ENCODE measurements around the gene XPA.

Gene XPA

DNA sequence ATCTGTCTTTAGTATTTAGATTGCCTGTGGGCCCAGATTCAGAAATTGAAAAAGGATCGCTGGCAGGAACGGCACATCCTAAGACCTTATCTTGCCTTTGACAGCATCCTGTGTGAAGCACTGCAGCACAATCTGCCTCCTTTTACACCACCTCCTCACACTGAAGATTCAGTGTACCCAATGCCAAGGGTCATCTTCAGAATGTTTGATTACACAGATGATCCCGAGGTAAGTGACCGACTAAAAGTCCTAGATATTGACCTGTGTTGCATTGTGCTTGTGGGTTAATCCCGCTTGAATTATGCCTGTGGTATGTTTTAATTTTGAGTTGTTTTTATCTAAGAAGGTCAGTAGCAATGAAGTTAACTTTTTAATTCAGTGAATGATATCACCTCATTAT lies 49.1 kb downstream of the XPA start:
- no peak for DNase-seq

DNA sequence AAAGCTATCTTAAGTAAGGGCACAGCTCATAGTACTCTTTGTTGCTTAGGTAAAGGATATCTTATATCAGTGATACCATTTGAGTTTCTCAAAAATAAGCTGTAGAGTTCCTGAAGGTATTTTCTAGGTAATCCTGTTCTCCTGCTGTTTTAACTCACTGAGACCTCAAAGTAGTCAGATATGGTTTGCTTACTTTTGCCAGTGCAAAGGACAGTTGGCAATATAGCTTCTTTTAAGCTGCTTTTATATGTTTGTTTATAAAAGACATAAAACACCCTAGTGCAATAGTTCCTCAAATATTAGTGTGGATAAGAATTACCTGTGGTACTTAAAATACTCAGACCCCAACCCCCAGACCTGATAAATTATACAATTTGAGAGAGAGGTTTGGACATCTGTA lies 51.4 kb downstream of the XPA start:
- no peak for DNase-seq

GRCh38 chr9:97640325-97640724 lies 56.8 kb downstream of the XPA start:
- no peak for DNase-seq

GRCh38 chr9:97638666-97639065 lies 58.5 kb downstream of the XPA start:
- no peak for DNase-seq

DNA sequence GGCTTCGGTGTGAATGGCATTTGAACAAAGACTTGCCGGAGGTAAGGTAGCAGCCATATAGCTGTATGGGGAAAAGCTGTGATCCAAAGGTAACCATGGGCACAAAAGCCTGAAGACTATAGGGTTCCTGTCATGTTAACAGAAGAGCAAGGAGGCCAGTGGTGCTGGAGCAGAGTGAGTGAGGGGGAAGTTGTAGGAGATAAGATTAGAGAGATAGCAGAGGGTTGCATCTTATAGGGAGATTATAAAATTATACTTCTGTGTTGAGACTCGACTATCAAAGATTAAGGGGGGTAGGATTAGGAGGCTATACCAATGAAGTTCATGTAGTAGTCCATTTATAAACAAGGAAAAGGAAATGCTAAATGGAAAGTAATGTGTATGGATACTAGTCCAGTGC lies 60.2 kb downstream of the XPA start:
- DNase-seq: no peak

GRCh38 chr9:97635026-97635425 lies 62.1 kb downstream of the XPA start:
- no peak for DNase-seq

GRCh38 chr9:97633859-97634490 lies 63.2 kb downstream of the XPA start:
- no peak for DNase-seq

DNA sequence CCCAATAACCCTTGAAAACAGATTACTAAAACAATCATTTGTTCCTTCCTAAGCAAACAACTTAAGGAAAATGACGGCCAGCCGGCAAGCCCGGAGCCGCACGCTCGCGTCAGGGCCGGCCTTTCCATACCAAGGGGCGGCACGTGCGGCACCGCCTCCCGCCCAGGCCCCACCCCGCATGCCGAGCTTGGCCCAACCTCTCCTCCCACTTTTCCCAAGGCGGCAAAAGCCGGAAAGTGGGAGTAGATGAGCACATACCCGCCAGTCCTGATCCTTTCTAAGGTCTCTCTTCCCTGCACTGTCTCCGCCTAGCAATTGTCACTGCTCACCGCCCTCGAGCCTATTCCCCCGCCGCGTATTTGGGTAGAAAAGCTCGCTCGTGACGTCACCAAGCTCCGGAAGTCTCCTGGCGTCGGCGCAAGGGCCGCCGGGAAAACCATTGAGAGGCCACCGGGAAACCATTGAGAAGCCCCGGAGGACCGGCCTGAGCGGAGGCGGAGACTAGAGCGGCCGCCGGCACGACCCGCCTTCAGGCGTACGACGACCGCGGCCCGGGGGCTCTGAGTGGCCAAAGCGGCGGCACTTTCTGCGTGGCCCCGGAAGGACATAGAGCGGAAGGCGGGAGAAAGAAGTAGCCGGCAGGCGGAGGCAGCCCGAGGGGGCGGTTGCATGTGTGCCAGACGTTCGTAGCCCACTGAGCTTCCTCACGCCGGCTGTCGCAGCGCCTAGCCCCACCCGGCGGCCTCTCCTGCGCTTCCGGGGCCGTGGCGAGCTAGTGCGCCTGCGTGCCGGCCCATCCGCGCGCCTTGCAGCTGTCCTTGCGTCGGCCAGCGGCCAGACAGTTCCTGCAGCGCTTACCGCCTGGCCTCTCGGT lies 63.9 kb downstream of the XPA start, which contains the start of the genes NCBP1 and TSTD2:
TSS of gene NCBP1 (plus strand) at position 837 of the 874 bp plus-strand sequence. CDS start 61 bp downstream, outside the sequence.
TSS of gene TSTD2 (minus strand) at position 384 of the 874 bp plus-strand sequence. CDS start 5,806 bp downstream, outside the sequence.
- peak; percentile 92 for DNase-seq

DNA sequence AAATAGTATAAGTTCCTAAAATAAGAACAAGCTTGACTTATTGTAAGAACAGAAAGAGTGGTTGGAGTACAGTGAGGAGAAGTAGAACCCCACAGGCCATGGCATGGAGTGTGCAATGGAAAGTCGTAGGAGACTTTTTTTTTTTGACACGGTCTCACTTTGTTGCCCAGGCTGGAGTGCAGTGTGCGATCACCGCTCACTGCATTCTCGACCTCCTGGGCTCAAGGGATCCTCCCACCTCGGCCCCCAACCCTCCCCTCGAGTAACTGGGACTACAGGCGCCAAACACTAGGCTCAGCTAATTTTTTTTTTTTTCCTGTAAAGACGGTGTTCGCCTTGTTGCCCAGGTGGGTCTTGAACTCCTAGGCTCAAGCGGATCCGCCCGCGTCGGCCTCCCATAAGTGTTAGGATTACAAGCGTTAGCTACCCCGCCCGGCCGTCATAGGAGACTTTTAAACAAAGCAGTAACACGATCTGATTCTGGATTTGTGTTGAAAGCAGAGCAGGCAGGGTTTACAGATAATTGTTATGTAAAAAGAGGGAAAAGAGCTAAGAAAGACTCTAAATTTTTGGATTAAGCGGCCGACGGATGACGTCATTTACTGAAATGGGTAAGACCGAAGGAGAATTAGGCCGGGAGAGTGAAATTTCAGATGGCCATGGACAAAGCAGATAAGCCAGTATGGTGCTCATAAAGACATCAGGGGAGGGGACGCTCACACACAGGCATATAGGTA lies 64.7 kb downstream of the XPA start:
- peak; percentile 13 for DNase-seq

- DNase-seq: no peak
Observed at GRCh38 chr9:97630591-97630990, 66.5 kb downstream of the XPA start.

- DNase-seq: no peak
Observed at GRCh38 chr9:97629156-97629555, 68.0 kb downstream of the XPA start.

DNA sequence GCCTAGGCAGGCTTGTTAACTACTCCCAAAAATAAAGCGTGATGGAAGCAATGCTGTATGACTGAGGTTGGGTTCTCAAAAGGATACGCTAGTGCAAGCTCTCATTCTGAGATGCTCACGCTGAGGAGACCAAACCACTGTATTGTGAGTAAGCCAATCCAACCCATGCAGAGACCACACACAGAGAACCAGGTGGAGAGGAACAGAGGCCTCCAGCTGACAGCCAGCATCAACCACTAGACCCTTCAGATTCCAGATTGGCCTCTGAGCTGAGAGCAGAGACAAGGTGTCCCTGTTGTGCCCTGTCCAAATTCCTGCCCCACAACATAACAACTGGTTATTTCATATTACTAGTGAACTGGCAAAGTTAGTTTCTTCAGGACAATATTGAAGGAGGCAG lies 68.5 kb downstream of the XPA start:
- DNase-seq: no peak

GRCh38 chr9:97627624-97628023 lies 69.5 kb downstream of the XPA start:
- no peak for DNase-seq

DNA sequence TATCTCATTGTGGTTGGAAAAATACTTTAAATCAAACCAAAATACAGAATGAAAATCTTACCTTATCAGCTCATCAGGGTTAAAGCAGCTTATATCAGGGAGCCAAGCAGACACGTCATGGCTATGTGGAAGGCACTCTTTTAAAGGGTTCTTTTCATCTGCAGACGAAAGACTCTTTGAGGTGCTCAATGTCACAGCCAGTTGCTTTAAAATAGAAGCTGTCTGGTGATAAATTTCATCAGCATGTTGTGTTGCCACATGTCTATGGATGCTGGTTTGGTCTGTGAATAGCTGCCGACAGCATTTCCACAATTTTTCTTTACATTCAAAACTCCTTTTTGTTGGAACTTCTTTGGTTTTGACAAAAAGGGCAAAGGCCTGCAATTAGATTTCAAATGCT lies 71.5 kb downstream of the XPA start:
- DNase-seq: no peak

All from T-helper 9 cell (primary cell).